ENCODE results near the gene CSNK1G1. TPM values are rescaled to one million over a fixed set of nuclear protein-coding genes. Genes with fewer than 3 reads are reported as not detected.
A peak's percentile ranks its signal among the peaks of the same experiment; 100 is the strongest.

The CSNK1G1 gene
- total and polyA plus RNA-seq, 5 experiments from 2014 or later = 14.8 to 25.4 (median 16.6) TPM

DNA sequence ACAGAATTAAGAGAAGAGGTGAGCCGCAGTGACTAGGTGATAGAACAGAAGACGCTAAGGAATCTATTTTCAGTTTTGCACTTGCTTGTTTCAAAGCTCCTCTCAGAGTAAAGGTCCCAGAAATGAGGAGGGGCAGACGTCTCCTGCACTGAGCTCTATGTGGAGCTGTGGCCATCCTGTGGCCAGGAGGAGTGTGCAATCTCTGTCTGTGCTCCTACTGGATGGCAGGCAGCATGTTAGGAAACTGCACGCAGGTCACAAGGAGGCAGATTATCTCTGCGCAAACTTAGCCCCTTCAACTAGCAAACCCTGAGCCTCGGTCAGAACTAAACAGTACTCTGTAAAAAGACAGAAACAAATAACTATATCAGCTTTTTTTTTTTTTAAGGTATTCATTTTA, 162.0 kb downstream of the CSNK1G1 start:
- POLR2A ChIA-PET = interaction anchor here (0.7 kb wide), 1 partner anchor 172 kb away, joined by 4 read pairs; no protein-coding TSS in a partner anchor
- DNase-seq (no peak), ATAC-seq (no peak)
- no peaks in the 10 kb centered on the region for H3K4me1 Mint-ChIP-seq
- no peak overlapping the region for H3K27ac Mint-ChIP-seq
- no peak overlapping the region for H3K4me3 Mint-ChIP-seq
- H3K27me3 Mint-ChIP-seq = no peaks in the 10 kb centered on the region
- no peaks in the 10 kb centered on the region for H3K9me3 Mint-ChIP-seq
- H3K36me3 Mint-ChIP-seq = peaks cover 4 to 62% (median 12%) of the 10 kb centered on the region in 3 donors

DNA sequence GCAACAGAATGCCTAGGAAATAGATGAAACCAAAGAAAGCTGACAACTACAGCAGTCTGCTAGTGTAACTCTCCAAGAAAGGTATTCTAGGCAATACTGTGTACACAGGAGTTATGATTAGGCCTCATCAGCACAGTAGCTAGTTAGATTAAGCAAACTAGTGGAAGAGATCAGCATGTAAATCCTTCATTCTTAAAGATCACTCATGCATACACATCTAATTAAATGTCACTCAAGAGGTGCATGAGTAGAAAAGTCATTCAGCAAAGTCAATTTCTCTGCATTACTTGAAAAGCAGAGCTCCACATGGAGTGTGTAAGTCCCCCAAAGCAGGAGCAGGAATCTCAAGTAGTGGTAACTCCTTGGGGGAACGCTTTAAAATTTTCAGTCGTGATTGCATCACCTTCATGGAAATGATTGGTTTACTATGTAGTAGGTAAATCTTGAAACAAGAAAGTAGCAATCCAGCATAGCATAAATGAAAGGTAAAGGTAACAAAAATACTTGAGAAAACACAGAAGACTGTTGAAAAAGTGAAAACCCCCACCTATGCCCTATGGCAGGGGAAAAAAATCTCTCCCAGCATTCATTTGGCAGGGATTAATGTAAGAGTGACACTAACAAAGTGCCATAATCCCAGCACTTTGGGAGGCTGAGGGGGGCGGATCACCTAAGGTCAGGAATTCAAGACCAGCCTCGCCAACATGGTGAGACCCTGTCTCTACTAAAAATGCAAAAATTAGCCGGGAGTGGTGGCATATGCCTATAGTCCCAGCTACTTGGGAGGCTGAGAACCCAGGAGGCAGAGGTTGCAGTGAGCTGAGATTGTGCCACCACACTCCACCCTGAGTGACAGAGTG, 163.8 kb downstream of the CSNK1G1 start:
- no peak overlapping the region for H3K27ac Mint-ChIP-seq
- H3K4me3 Mint-ChIP-seq = no peak overlapping the region
- POLR2A ChIA-PET = no interaction called here
- DNase-seq (no peak), ATAC-seq (no peak)
- H3K27me3 Mint-ChIP-seq = no peaks in the 10 kb centered on the region
- H3K36me3 Mint-ChIP-seq = peaks cover 4 to 62% (median 14%) of the 10 kb centered on the region in 3 donors
- H3K4me1 Mint-ChIP-seq = no peaks in the 10 kb centered on the region
- no peaks in the 10 kb centered on the region for H3K9me3 Mint-ChIP-seq

DNA sequence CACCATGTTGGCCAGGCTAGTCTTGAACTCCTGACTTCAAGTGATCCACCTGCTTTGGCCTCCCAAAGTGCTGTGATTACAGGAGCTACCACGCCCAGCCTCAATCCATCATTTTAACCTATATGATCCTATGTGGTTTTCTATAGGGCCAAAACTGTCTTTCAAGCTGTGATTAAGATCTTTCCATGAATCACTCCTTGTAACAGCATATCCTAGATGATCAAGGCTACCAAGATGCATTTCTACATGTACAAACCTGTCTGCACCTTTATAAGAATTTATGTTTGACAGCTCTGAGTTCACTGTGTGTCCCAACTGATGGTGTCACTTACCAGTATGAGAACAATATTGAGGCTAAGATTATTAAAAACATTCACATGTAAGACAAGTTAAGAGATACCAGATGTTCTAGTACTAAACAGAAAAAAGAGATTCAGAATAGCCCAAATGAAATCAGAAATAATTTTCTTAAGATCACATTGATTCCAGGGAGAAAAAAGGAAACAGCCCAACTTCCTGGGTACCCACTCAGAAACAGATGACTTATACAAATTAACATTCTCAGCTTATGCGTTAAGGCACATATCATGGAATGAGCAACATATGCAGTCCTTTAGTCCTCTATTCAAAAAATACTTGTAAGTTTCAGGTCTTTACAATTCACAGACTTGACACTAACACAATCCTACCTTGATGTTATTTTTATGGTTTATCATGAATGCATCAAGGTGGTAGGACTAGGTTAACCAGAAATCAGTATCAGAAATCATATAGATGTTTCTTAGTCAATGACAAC, 168.4 kb downstream of the CSNK1G1 start:
- POLR2A ChIA-PET = interaction anchor here (0.5 kb wide), 1 partner anchor 232 kb away, joined by 3 read pairs; no protein-coding TSS in a partner anchor
- no peak overlapping the region for H3K27ac Mint-ChIP-seq
- H3K36me3 Mint-ChIP-seq = peaks cover 10 to 49% (median 19%) of the 10 kb centered on the region in 3 donors

DNA sequence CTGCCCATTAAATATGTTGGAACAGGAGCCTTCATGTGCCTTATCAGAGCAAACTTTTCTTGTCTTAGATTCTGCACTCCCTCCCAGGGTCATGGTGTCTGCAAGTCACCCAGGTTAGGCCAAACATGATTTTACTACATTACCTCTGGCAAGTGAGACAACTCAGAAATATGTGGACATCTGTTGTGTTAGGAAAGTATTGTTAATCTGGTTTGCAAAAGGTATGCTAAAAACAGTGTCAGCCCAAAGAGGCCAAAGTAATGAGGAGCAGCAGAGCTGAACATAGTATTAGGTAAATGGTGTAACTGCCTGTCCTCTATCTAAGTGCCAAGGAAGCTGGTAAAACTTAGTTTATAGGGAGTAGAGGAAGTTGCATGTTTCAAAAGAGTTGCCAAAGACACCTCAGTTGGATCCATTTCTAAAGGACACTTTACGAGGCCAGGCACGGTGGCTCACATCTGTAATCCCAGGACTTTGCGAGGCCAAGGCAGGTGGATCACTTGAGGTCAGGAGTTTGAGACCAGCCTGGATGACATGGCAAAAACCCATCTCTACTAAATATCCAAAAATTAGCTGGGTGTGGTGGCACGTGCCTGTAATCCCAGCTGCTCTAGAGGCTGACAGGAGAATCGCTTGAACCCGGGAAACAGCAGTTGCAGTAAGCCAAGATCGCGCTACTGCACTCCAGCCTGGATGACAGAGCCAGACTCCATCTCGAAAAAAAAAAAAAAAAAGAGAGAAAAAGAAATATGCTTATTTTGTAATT, 170.6 kb downstream of the CSNK1G1 start:
- H3K9me3 Mint-ChIP-seq = no peaks in the 10 kb centered on the region
- DNase-seq (no peak), ATAC-seq (no peak)
- POLR2A ChIA-PET = no interaction called here
- H3K27me3 Mint-ChIP-seq = no peaks in the 10 kb centered on the region
- H3K27ac Mint-ChIP-seq = no peak overlapping the region
- H3K4me3 Mint-ChIP-seq = no peak overlapping the region
- peaks cover 10 to 62% (median 19%) of the 10 kb centered on the region in 3 donors for H3K36me3 Mint-ChIP-seq
- H3K4me1 Mint-ChIP-seq = peaks cover 0 to 6% (median 0%) of the 10 kb centered on the region in 4 donors

More for the DNA sequence above, 168.4 kb downstream of the CSNK1G1 start:
- H3K4me3 Mint-ChIP-seq = no peak overlapping the region
- ATAC-seq = no peak
- no peaks in the 10 kb centered on the region for H3K9me3 Mint-ChIP-seq
- no peak for DNase-seq
- no peaks in the 10 kb centered on the region for H3K4me1 Mint-ChIP-seq
- no peaks in the 10 kb centered on the region for H3K27me3 Mint-ChIP-seq

DNA sequence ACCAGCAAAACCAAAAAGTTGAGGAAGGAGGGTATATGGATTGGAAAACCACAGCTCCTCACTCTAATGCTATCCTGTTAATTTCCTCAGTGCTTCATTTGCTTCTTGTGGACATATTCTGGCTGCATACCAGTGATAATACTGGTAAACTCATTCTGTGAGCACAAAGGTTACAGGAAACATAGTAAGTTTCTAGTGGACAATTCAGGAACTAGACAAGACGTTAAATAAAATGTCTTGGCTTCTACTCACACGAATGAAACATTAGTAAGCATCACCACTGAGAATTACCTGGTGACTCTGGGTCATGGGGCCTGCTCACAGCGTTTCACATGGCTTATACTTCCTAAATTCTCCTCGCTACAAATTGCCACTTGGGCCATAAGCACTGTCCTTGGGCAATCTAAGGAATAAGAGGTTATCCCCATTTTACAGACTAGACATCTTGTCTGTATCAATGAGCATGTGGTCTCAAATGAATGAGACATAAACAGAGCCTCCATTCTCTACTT, 173.1 kb downstream of the CSNK1G1 start:
- no peak for ATAC-seq
- Mint-ChIP-seq H3K4me3 (no peak overlapping the region), H3K27me3 (no peaks in the 10 kb centered on the region)

DNA sequence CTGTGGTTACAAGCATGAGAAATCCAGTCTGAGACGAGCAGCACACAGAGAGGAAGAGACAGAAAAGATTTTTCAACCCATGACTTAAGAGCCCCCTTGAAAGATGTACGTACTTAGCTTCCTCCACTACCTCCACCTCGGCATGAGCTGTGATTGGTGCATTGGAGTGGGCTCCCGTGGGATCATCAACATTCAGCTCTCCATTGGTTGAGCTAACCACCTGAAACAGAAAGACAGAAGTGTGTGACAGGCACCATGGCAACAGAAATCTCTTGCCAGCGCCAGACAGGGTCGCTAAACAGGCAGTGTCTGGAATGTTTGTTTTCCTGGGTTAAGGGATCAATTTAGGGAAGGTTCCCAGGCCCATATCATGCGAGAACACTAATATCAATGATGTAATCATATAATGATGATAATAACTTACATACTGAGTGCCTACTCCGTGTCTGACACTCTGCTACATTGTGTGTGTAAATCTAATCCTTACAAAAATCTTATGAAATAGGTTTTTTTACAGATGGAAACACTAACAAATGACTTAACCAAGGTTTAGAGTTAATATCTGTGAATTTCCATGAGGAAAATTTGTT, 175.6 kb downstream of the CSNK1G1 start:
- POLR2A ChIA-PET = no interaction called here

More for the DNA sequence above, 173.1 kb downstream of the CSNK1G1 start:
- H3K27ac Mint-ChIP-seq = no peak overlapping the region
- no peak for DNase-seq
- H3K4me1 Mint-ChIP-seq = peaks cover 0 to 11% (median under 1%) of the 10 kb centered on the region in 4 donors
- no peaks in the 10 kb centered on the region for H3K9me3 Mint-ChIP-seq
- H3K36me3 Mint-ChIP-seq = peaks cover 7 to 57% (median 24%) of the 10 kb centered on the region in 3 donors
- POLR2A ChIA-PET = no interaction called here

DNA sequence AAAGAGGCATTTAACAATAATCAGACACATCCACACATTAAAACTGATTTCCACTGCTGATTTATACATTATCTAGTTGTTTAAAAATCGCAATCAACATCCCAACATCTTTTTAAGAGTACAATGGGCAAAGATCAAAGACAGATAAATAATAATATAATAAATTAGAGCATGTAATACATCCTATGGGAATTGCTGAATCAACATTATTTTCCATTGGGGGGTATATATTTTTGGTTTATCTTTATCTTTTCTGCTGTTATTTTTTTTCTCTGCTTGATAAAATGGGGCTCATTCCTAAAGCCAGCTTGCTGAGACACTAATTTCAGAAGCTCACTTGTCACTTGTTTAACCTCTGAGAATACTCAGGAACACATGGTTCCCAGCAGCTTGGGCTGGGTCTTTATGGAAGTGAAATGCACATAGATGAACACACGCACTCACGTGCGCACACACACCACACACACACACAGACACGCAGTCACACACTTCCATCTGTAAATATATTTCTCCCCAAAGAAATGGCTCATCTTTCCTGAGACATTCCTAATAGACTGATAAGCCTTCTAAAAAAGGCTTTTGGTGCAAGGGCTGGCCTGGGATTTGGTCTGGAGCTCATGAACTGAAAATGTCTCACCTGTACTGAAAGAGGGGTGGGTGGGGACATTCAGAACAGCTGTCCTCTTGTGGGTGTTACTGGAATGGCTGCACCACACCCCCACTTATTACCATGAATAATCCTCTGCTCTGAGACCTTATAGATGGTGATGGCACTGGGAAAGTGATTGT, 189.7 kb downstream of the CSNK1G1 start:
- H3K27ac Mint-ChIP-seq = peak overlapping the region in 1 of 10 donors; percentile 36
- POLR2A ChIA-PET = no interaction called here

More for the DNA sequence above, 175.6 kb downstream of the CSNK1G1 start:
- Mint-ChIP-seq H3K9me3 (no peaks in the 10 kb centered on the region), H3K36me3 (peaks cover 7 to 50% (median 23%) of the 10 kb centered on the region in 3 donors), H3K4me3 (no peak overlapping the region), H3K4me1 (peaks cover 0 to 11% (median 2%) of the 10 kb centered on the region in 4 donors), H3K27ac (peak overlapping the region in 1 of 10 donors; percentile 56), H3K27me3 (no peaks in the 10 kb centered on the region)
- ATAC-seq (peak in 1 of 2 donors; percentile 46), DNase-seq (no peak)

DNA sequence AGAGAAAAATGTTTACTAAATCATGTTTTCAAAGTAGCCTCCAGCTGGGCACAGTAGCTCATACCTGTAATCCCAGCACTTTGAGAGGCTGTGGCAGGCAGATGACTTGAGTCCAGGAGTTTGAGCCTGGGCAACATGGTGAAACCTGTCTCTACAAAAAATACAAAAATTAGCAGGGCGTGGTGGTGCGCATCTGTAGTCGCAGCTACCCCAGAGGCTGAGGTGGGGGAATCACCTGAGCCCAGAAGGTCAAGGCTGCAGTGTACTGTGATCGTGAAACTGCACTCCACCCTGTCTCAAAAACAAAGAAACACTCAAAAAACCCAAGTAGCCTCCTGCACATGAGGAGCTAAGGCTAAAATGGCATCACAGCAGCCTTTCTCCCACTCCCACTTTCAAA, 191.5 kb downstream of the CSNK1G1 start:
- H3K27me3 Mint-ChIP-seq = no peaks in the 10 kb centered on the region
- peak overlapping the region in 9 of 10 donors; percentile 33 to 99 (median 83) for H3K4me3 Mint-ChIP-seq
- peaks cover 3 to 14% (median 6%) of the 10 kb centered on the region in 3 donors for H3K36me3 Mint-ChIP-seq
- H3K9me3 Mint-ChIP-seq = no peaks in the 10 kb centered on the region
- peak overlapping the region in 6 of 10 donors; percentile 52 to 99 (median 92) for H3K27ac Mint-ChIP-seq
- DNase-seq (no peak), ATAC-seq (no peak)
- POLR2A ChIA-PET = interaction anchor here (0.7 to 3.8 kb wide), 7 partner anchors 15 to 1147 kb away, joined by 4 to 27 read pairs (median 9); partner anchors contain the start of genes CIAO2A, SNX1, SNX22 and TRIP4
- peaks cover 14 to 37% (median 28%) of the 10 kb centered on the region in 4 donors for H3K4me1 Mint-ChIP-seq

More for the DNA sequence above, 189.7 kb downstream of the CSNK1G1 start:
- ATAC-seq (no peak), DNase-seq (no peak)
- H3K27me3 Mint-ChIP-seq = no peaks in the 10 kb centered on the region
- peaks cover 0 to 12% (median 4%) of the 10 kb centered on the region in 3 donors for H3K36me3 Mint-ChIP-seq
- no peak overlapping the region for H3K4me3 Mint-ChIP-seq
- H3K9me3 Mint-ChIP-seq = no peaks in the 10 kb centered on the region
- peaks cover 6 to 28% (median 19%) of the 10 kb centered on the region in 4 donors for H3K4me1 Mint-ChIP-seq

DNA sequence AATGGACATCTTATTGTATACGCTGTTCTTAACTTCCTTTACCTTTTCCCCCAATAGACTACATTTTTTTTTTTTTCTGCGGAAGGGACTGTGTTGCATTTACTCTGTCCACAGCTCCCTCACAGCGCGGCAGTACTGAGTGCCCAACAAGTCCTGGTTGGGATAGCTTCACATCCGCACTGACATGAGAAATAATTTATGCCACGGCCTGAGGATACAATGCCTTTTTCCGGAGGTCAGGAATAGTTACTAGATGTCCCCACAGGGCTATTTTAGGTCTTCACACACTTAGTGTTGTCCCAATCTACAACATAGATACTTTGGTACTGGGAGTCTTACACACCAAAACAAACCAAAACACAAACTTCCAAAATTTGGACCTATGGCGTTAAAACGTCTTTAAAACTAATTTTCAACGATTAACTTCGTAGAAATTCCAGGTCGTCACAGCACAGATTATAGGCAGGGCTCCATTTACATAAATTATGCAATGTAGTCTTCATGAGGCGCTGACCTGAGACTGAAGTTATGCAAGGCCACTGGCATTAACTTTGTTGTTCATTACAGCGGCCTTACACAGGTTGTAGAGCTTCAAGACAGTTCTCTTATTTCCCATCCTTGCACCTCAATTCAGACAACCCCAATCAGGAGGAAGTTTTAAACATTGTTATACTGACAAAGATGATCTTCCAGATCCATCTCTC, 192.2 kb downstream of the CSNK1G1 start:
- H3K4me3 Mint-ChIP-seq = peak overlapping the region; percentile 83 to 99 (median 89)
- H3K27ac Mint-ChIP-seq = peak overlapping the region; percentile 88 to 99 (median 94)
- POLR2A ChIA-PET = interaction anchor here (0.5 to 3.8 kb wide), 20 partner anchors 8 to 1353 kb away, joined by 3 to 38 read pairs (median 4); partner anchors contain the start of genes CIAO2A, DPP8, SNX1 and SNX22
- no peaks in the 10 kb centered on the region for H3K9me3 Mint-ChIP-seq
- H3K36me3 Mint-ChIP-seq = peaks cover 5 to 20% (median 6%) of the 10 kb centered on the region in 3 donors
- peaks cover 16 to 43% (median 33%) of the 10 kb centered on the region in 4 donors for H3K4me1 Mint-ChIP-seq
- no peaks in the 10 kb centered on the region for H3K27me3 Mint-ChIP-seq
- DNase-seq = no peak
- peak in 1 of 2 donors; percentile 5 for ATAC-seq

DNA sequence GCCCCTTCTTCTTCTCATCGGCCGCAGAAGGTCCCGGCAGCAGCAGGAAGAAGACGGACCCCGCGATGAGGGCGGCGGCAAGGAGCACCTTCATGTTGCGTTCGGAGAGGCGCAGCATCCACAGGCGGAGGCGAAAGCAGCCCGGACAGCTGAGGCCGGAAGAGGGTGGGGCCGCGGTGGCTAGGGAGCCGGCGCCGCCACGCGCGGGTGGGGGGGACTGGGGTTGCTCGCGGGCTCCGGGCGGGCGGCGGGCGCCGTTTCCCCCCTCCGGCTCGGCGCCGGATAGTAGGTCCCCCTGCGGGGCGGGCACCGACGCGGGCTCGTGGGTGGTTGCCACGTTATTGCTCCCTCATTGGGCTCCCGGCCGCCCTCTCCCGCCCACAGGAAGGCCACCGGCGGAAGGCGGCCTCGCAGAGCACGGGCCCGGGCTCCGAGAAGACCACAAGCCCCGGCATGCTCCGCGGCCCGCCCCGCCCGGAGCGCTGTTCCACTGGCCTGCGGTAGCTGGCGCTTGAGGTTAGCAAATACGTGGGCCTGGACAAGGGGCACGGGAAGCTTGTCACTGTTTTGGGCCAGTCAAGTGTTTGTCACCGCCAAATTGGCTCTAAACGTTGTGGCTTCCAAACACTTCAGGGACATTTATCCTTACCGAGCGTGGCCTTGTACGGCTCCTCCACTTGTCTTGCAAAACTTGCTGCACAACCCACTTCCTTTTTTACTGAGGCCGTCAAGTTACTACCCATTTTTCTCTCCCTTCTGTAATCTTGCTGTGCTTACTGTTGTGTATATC, 192.9 kb downstream of the CSNK1G1 start, which contains the start of gene PPIB:
Gene PPIB (minus strand): TSS at position 154 of the 790 bp plus-strand sequence. CDS start 36 bp downstream, at position 118.
- POLR2A ChIA-PET = interaction anchor here (0.5 to 3.8 kb wide), 19 partner anchors 9 to 1354 kb away, joined by 3 to 38 read pairs (median 4); partner anchors contain the start of genes CIAO2A, DPP8, SNX1 and SNX22
- peak; percentile 94 to 95 for ATAC-seq
- Mint-ChIP-seq H3K27me3 (no peaks in the 10 kb centered on the region), H3K4me3 (peak within 1 kb of the TSS; percentile 83 to 99 (median 89)), H3K27ac (peak within 1 kb of the TSS; percentile 90 to 99 (median 94)), H3K4me1 (peaks cover 21 to 49% (median 40%) of the 10 kb centered on the region in 4 donors), H3K36me3 (peaks cover 6 to 28% (median 9%) of the 10 kb centered on the region in 3 donors), H3K9me3 (no peaks in the 10 kb centered on the region)
- peak; percentile 89 to 97 (median 94) for DNase-seq

Data from naive thymus-derived CD8-positive, alpha-beta T cell (primary cell).